Measurements from ENCODE around the gene ZNF37A. TPM values are rescaled to one million over a fixed set of nuclear protein-coding genes. Genes with fewer than 3 reads are reported as not detected.
"Not testable (repeated sequence)": the region's sequence is repeated elsewhere in the genome, so short reads cannot be mapped to it uniquely, and the experiment has no call there.

The ZNF37A gene
- 18.0 and 28.4 TPM in 2 replicates for total RNA-seq (2014; rRNA removed; shearing (Covaris generic); ENCODE audit: low replicate concordance)

- H3K4me2 ChIP-seq (ENCODE audit: low read depth, low read length, poor library complexity, severe bottlenecking) = peak within 1 kb of the TSS; percentile 93
- H3K27me3 ChIP-seq (ENCODE audit: low read length) = no peaks in the 10 kb centered on the region
- H3K36me3 ChIP-seq (ENCODE audit: insufficient read depth, low read length) = peaks cover 39% of the 10 kb centered on the region
- no peaks in the 10 kb centered on the region for H3K9me2 ChIP-seq (replicated peaks; ENCODE audit: insufficient read depth, low read length)
- peak; percentile 99 for DNase-seq
- H3K79me2 ChIP-seq (ENCODE audit: low read length) = peaks cover 38% of the 10 kb centered on the region
- peak within 1 kb of the TSS; percentile 79 for H3K4me3 ChIP-seq (ENCODE audit: low read length)
- peak within 1 kb of the TSS; percentile 87 for H3K9ac ChIP-seq (ENCODE audit: low read length)
- no peaks in the 10 kb centered on the region for H4K20me1 ChIP-seq (ENCODE audit: insufficient read depth, low read depth, low read length)
- H3K9me3 ChIP-seq (ENCODE audit: low read length) = peaks cover 8% of the 10 kb centered on the region; the same call in 1 of the 2 replicates
- no peak within 1 kb of the TSS for H3K27ac ChIP-seq (ENCODE audit: low read length)
- H3K4me1 ChIP-seq (ENCODE audit: low read length) = peaks cover 13% of the 10 kb centered on the region
- peak within 1 kb of the TSS; percentile 58; the same call in 1 of the 2 replicates for H2AFZ ChIP-seq (ENCODE audit: low read length)
Observed at GRCh38 chr10:38094158-38094926, at the start of gene ZNF37A. TSS of gene ZNF37A (plus strand) at chr10:38094337. CDS start at chr10:38096618, 2,281 bp downstream.

- Histone ChIP-seq H3K9ac (ENCODE audit: low read length) (no peak overlapping the region), H3K4me1 (ENCODE audit: low read length) (no peaks in the 10 kb centered on the region), H3K27ac (ENCODE audit: low read length) (no peak overlapping the region), H3K27me3 (ENCODE audit: low read length) (no peaks in the 10 kb centered on the region), H3K36me3 (ENCODE audit: insufficient read depth, low read length) (peaks cover 56% of the 10 kb centered on the region), H3K4me3 (ENCODE audit: low read length) (no peak overlapping the region), H3K79me2 (ENCODE audit: low read length) (peaks cover 21% of the 10 kb centered on the region), H2AFZ (ENCODE audit: low read length) (no peak overlapping the region), H4K20me1 (ENCODE audit: insufficient read depth, low read depth, low read length) (no peaks in the 10 kb centered on the region), H3K4me2 (ENCODE audit: low read depth, low read length, poor library complexity, severe bottlenecking) (no peak overlapping the region), H3K9me2 (replicated peaks; ENCODE audit: insufficient read depth, low read length) (no peaks in the 10 kb centered on the region), H3K9me3 (ENCODE audit: low read length) (peaks cover 6% of the 10 kb centered on the region)
- DNase-seq = no peak
Observed at GRCh38 chr10:38045129-38045528, 49.0 kb upstream of the ZNF37A start.

GRCh38 chr10:38047666-38048065 is 46.5 kb upstream of the ZNF37A start:
- no peak overlapping the region for H3K4me2 ChIP-seq (ENCODE audit: low read depth, low read length, poor library complexity, severe bottlenecking)
- no peak for DNase-seq
- H2AFZ ChIP-seq (ENCODE audit: low read length) = no peak overlapping the region
- H3K9me3 ChIP-seq (ENCODE audit: low read length) = peaks cover 13% of the 10 kb centered on the region
- peaks cover 7% of the 10 kb centered on the region; the same call in 1 of the 2 replicates for H3K79me2 ChIP-seq (ENCODE audit: low read length)
- no peak overlapping the region for H3K4me3 ChIP-seq (ENCODE audit: low read length)
- H3K9me2 ChIP-seq (replicated peaks; ENCODE audit: insufficient read depth, low read length) = no peaks in the 10 kb centered on the region
- no peak overlapping the region for H3K9ac ChIP-seq (ENCODE audit: low read length)
- no peak overlapping the region for H3K27ac ChIP-seq (ENCODE audit: low read length)
- H3K4me1 ChIP-seq (ENCODE audit: low read length) = no peaks in the 10 kb centered on the region
- H3K36me3 ChIP-seq (ENCODE audit: insufficient read depth, low read length) = peaks cover 47% of the 10 kb centered on the region
- H4K20me1 ChIP-seq (ENCODE audit: insufficient read depth, low read depth, low read length) = no peaks in the 10 kb centered on the region
- H3K27me3 ChIP-seq (ENCODE audit: low read length) = no peaks in the 10 kb centered on the region

GRCh38 chr10:38050212-38050611 is 43.9 kb upstream of the ZNF37A start:
- Histone ChIP-seq H3K9me2 (replicated peaks; ENCODE audit: insufficient read depth, low read length) (no peaks in the 10 kb centered on the region), H3K36me3 (ENCODE audit: insufficient read depth, low read length) (peaks cover 56% of the 10 kb centered on the region), H3K4me1 (ENCODE audit: low read length) (no peaks in the 10 kb centered on the region), H3K27me3 (ENCODE audit: low read length) (no peaks in the 10 kb centered on the region), H3K4me2 (ENCODE audit: low read depth, low read length, poor library complexity, severe bottlenecking) (no peak overlapping the region), H3K79me2 (ENCODE audit: low read length) (0 out of 2 replicates have a peak, but pooled peaks cover 3% of the 10 kb centered on the region), H4K20me1 (ENCODE audit: insufficient read depth, low read depth, low read length) (no peaks in the 10 kb centered on the region), H3K9ac (ENCODE audit: low read length) (no peak overlapping the region), H3K27ac (ENCODE audit: low read length) (no peak overlapping the region), H2AFZ (ENCODE audit: low read length) (no peak overlapping the region), H3K9me3 (ENCODE audit: low read length) (peaks cover 27% of the 10 kb centered on the region), H3K4me3 (ENCODE audit: low read length) (no peak overlapping the region)
- DNase-seq = no peak

- Histone ChIP-seq H3K79me2 (ENCODE audit: low read length) (no peaks in the 10 kb centered on the region), H3K4me1 (ENCODE audit: low read length) (no peaks in the 10 kb centered on the region), H2AFZ (ENCODE audit: low read length) (no peak overlapping the region), H3K27ac (ENCODE audit: low read length) (no peak overlapping the region), H3K9ac (ENCODE audit: low read length) (no peak overlapping the region), H3K9me3 (ENCODE audit: low read length) (peaks cover 36% of the 10 kb centered on the region), H3K4me2 (ENCODE audit: low read depth, low read length, poor library complexity, severe bottlenecking) (no peak overlapping the region), H3K36me3 (ENCODE audit: insufficient read depth, low read length) (peaks cover 72% of the 10 kb centered on the region), H3K9me2 (replicated peaks; ENCODE audit: insufficient read depth, low read length) (no peaks in the 10 kb centered on the region), H4K20me1 (ENCODE audit: insufficient read depth, low read depth, low read length) (no peaks in the 10 kb centered on the region), H3K27me3 (ENCODE audit: low read length) (no peaks in the 10 kb centered on the region), H3K4me3 (ENCODE audit: low read length) (no peak overlapping the region)
- no peak for DNase-seq
Observed at GRCh38 chr10:38054361-38054797, 39.8 kb upstream of the ZNF37A start.

- not testable (repeated sequence) for H4K20me1 ChIP-seq (ENCODE audit: insufficient read depth, low read depth, low read length); H3K9ac ChIP-seq (ENCODE audit: low read length); DNase-seq; H3K27ac ChIP-seq (ENCODE audit: low read length); H3K27me3 ChIP-seq (ENCODE audit: low read length); H3K4me2 ChIP-seq (ENCODE audit: low read depth, low read length, poor library complexity, severe bottlenecking); H2AFZ ChIP-seq (ENCODE audit: low read length); H3K79me2 ChIP-seq (ENCODE audit: low read length); H3K4me1 ChIP-seq (ENCODE audit: low read length); H3K9me2 ChIP-seq (replicated peaks; ENCODE audit: insufficient read depth, low read length); H3K4me3 ChIP-seq (ENCODE audit: low read length)
- Histone ChIP-seq H3K36me3 (ENCODE audit: insufficient read depth, low read length) (peaks cover 62% of the 10 kb centered on the region), H3K9me3 (ENCODE audit: low read length) (peaks cover 34% of the 10 kb centered on the region)
Observed at GRCh38 chr10:38055274-38055894, 38.8 kb upstream of the ZNF37A start.

- not testable (repeated sequence) for DNase-seq; H3K9me3 ChIP-seq (ENCODE audit: low read length); H3K4me2 ChIP-seq (ENCODE audit: low read depth, low read length, poor library complexity, severe bottlenecking); H3K27ac ChIP-seq (ENCODE audit: low read length); H2AFZ ChIP-seq (ENCODE audit: low read length); H3K4me1 ChIP-seq (ENCODE audit: low read length); H3K27me3 ChIP-seq (ENCODE audit: low read length); H4K20me1 ChIP-seq (ENCODE audit: insufficient read depth, low read depth, low read length); H3K9me2 ChIP-seq (replicated peaks; ENCODE audit: insufficient read depth, low read length); H3K9ac ChIP-seq (ENCODE audit: low read length); H3K4me3 ChIP-seq (ENCODE audit: low read length); H3K79me2 ChIP-seq (ENCODE audit: low read length); H3K36me3 ChIP-seq (ENCODE audit: insufficient read depth, low read length)
Observed at GRCh38 chr10:38069663-38070062, 24.5 kb upstream of the ZNF37A start.

- H3K27me3 ChIP-seq (ENCODE audit: low read length) = no peaks in the 10 kb centered on the region
- no peaks in the 10 kb centered on the region for H3K79me2 ChIP-seq (ENCODE audit: low read length)
- no peak for DNase-seq
- H2AFZ ChIP-seq (ENCODE audit: low read length) = no peak overlapping the region
- no peak overlapping the region for H3K4me2 ChIP-seq (ENCODE audit: low read depth, low read length, poor library complexity, severe bottlenecking)
- no peaks in the 10 kb centered on the region; the same call in 1 of the 2 replicates for H3K4me1 ChIP-seq (ENCODE audit: low read length)
- H3K9me2 ChIP-seq (replicated peaks; ENCODE audit: insufficient read depth, low read length) = no peaks in the 10 kb centered on the region
- H3K27ac ChIP-seq (ENCODE audit: low read length) = no peak overlapping the region
- H3K4me3 ChIP-seq (ENCODE audit: low read length) = no peak overlapping the region
- H3K36me3 ChIP-seq (ENCODE audit: insufficient read depth, low read length) = no peaks in the 10 kb centered on the region
- H3K9ac ChIP-seq (ENCODE audit: low read length) = no peak overlapping the region
- H3K9me3 ChIP-seq (ENCODE audit: low read length) = no peaks in the 10 kb centered on the region
- H4K20me1 ChIP-seq (ENCODE audit: insufficient read depth, low read depth, low read length) = no peaks in the 10 kb centered on the region
Observed at GRCh38 chr10:38070501-38070900, 23.6 kb upstream of the ZNF37A start.

Measured in Karpas-422 (cell line).